Measurements from ENCODE around the gene GNAQ. TPM values are rescaled to one million over a fixed set of nuclear protein-coding genes. Genes with fewer than 3 reads are reported as not detected.

The GNAQ gene
- polyA plus RNA-seq, 1 of the 3 experiments (the other 2 are of a cell fraction): 20.9 TPM

DNA sequence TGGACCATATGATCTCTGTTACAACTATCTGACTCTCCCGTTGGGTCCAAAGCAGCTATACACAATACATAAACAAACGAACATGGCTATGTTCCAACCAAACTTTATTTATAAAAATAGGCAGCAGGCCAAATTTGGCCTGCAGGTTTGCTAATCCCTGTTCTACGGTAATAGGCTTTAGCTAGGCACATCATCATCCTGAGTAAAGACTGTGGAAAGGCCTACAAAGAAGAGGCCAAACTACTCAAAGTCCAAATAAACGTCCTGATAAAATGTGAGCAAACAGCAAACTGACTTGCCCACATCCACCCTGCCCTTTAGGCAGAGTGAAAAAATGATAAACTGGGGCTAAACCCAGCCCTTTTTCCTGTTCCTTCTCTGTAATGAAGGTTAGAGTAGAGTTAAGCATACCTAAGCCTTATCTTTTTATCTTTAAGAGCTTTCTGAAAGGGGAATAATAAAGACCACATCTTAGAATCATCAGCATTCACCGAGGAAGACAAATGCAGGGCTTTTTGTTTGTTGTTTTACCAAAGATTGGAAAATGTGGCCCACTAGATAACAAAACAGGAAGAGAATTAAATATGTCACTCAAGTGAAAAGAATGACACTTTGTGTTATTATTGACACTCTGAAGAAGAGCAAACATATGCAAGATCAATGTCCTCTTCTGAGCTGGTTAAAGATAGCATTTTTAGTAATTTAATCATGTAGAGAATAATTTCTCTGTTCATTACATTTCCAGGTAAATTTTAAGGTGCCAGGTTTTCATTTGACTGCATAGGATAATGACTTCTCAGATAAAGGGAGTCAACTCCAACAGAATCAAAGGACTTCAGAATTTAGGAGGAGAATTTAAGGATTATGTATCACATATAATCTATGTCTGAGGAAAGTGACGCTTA, 223.5 kb downstream of the GNAQ start:
- Histone ChIP-seq H3K4me1 (ENCODE audit: control insufficient read depth in 1 of 2, insufficient read depth in 2 of 2, low read depth in 1 of 2, low read length in 1 of 2) (peaks cover 15 to 27% of the 10 kb centered on the region in 2 experiments), H3K27ac (ENCODE audit: low read depth in 2 of 2, low read length in 1 of 2) (peak overlapping the region; percentile 16 to 41; a peak in 3 of 4 replicates), H4K20me1 (ENCODE audit: insufficient read depth) (no peaks in the 10 kb centered on the region), H3F3A (replicated peaks; ENCODE audit: insufficient read depth) (peaks cover 19% of the 10 kb centered on the region), H3K9ac (no peak overlapping the region), H3K79me2 (ENCODE audit: insufficient read depth) (peaks cover 27% of the 10 kb centered on the region; the same call in 1 of the 2 replicates), H3K36me3 (replicated peaks in 1 of 2; ENCODE audit: control insufficient read depth in 1 of 2, insufficient read depth in 2 of 2, low read length in 1 of 2) (peaks cover 22 to 29% of the 10 kb centered on the region in 2 experiments), H2AFZ (ENCODE audit: low read depth) (no peak overlapping the region), H3K9me2 (no peaks in the 10 kb centered on the region), H3K4me3 (ENCODE audit: low read depth in 2 of 2, low read length in 1 of 2) (no peak overlapping the region), H3K27me3 (ENCODE audit: insufficient read depth) (no peaks in the 10 kb centered on the region), H3K4me2 (no peak overlapping the region), H3K9me3 (no peaks in the 10 kb centered on the region)
- CTCF ChIA-PET: interaction anchor here (0.9 to 1.5 kb wide), 4 partner anchors 11 to 89 kb away, joined by 3 to 5 read pairs (median 3); no protein-coding TSS in a partner anchor
- 85% methylated on average over 6 of the region's 6 CpGs for WGBS (ENCODE audit: low lambda C conversion rate)
- POLR2A ChIA-PET: no interaction called here
- no peak for DNase-seq
- no peak for TF ChIP-seq NFIC (IDR thresholded peaks at IDR 0.05; ENCODE audit: borderline replicate concordance)
- no peak for TF ChIP-seq TCF12 (IDR thresholded peaks at IDR 0.05)
- TF ChIP-seq, protein P1, sequence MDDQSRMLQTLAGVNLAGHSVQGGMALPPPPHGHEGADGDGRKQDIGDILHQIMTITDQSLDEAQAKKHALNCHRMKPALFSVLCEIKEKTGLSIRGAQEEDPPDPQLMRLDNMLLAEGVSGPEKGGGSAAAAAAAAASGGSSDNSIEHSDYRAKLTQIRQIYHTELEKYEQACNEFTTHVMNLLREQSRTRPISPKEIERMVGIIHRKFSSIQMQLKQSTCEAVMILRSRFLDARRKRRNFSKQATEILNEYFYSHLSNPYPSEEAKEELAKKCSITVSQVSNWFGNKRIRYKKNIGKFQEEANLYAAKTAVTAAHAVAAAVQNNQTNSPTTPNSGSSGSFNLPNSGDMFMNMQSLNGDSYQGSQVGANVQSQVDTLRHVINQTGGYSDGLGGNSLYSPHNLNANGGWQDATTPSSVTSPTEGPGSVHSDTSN (IDR thresholded peaks at IDR 0.05): no peak

DNA sequence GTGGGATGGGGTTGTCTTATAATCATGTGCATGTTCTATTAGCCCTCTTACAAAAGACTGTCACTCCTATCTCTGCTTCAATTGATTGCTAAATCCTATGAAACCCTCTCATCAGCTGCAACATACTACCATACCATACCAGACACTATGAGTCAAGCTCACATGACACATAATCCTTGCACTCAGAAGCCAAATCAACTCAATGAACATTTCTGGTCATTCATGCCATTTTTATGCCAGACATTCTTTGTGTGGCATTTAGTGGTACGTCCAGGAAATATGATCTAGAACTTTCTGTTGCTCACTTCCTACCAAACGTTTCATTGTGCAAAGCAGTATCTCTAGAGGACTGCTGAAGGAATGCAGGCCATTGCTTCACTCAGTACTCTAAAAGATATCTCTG, 224.3 kb downstream of the GNAQ start:
- Histone ChIP-seq H3F3A (replicated peaks; ENCODE audit: insufficient read depth) (peaks cover 19% of the 10 kb centered on the region), H3K9me3 (no peaks in the 10 kb centered on the region), H3K9ac (no peak overlapping the region), H3K79me2 (ENCODE audit: insufficient read depth) (peaks cover 27% of the 10 kb centered on the region; the same call in 1 of the 2 replicates), H2AFZ (ENCODE audit: low read depth) (no peak overlapping the region), H3K27me3 (ENCODE audit: insufficient read depth) (no peaks in the 10 kb centered on the region), H3K27ac (ENCODE audit: low read depth in 2 of 2, low read length in 1 of 2) (peak overlapping the region; percentile 16 to 41; a peak in 3 of 4 replicates), H3K4me3 (ENCODE audit: low read depth in 2 of 2, low read length in 1 of 2) (no peak overlapping the region), H3K9me2 (no peaks in the 10 kb centered on the region), H4K20me1 (ENCODE audit: insufficient read depth) (no peaks in the 10 kb centered on the region), H3K4me1 (ENCODE audit: control insufficient read depth in 1 of 2, insufficient read depth in 2 of 2, low read depth in 1 of 2, low read length in 1 of 2) (peaks cover 21 to 29% of the 10 kb centered on the region in 2 experiments), H3K4me2 (no peak overlapping the region), H3K36me3 (replicated peaks in 1 of 2; ENCODE audit: control insufficient read depth in 1 of 2, insufficient read depth in 2 of 2, low read length in 1 of 2) (peaks cover 22 to 26% of the 10 kb centered on the region in 2 experiments)
- ChIA-PET POLR2A (no interaction called here), CTCF (interaction anchor here (1.1 to 1.8 kb wide), 3 partner anchors 34 to 350 kb away, joined by 3 to 6 read pairs (median 5); no protein-coding TSS in a partner anchor)
- no peak for DNase-seq
- TF ChIP-seq MEF2A (IDR thresholded peaks at IDR 0.05; ENCODE audit: borderline replicate concordance, low read depth): no peak
- no peak for TF ChIP-seq GABPA (IDR thresholded peaks at IDR 0.05; ENCODE audit: low read depth)
- no peak for TF ChIP-seq SIN3A (IDR thresholded peaks at IDR 0.05; ENCODE audit: borderline replicate concordance, low read depth, low read length)
- TF ChIP-seq, protein P2, sequence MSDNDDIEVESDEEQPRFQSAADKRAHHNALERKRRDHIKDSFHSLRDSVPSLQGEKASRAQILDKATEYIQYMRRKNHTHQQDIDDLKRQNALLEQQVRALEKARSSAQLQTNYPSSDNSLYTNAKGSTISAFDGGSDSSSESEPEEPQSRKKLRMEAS (IDR thresholded peaks at IDR 0.05; ENCODE audit: low read depth): peak; percentile 64
- peak; percentile 62; the same call in 1 of the 2 replicates for TF ChIP-seq FOSL2 (IDR thresholded peaks at IDR 0.05; ENCODE audit: borderline replicate concordance, low read depth)
- TF ChIP-seq, protein P3, sequence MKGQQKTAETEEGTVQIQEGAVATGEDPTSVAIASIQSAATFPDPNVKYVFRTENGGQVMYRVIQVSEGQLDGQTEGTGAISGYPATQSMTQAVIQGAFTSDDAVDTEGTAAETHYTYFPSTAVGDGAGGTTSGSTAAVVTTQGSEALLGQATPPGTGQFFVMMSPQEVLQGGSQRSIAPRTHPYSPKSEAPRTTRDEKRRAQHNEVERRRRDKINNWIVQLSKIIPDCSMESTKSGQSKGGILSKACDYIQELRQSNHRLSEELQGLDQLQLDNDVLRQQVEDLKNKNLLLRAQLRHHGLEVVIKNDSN (IDR thresholded peaks at IDR 0.05; ENCODE audit: borderline replicate concordance, low read depth): peak; percentile 66; the same call in 1 of the 2 replicates
- TF ChIP-seq, protein P4, sequence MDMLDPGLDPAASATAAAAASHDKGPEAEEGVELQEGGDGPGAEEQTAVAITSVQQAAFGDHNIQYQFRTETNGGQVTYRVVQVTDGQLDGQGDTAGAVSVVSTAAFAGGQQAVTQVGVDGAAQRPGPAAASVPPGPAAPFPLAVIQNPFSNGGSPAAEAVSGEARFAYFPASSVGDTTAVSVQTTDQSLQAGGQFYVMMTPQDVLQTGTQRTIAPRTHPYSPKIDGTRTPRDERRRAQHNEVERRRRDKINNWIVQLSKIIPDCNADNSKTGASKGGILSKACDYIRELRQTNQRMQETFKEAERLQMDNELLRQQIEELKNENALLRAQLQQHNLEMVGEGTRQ (IDR thresholded peaks at IDR 0.05; ENCODE audit: borderline replicate concordance, low read depth, low read length): no peak
- TF ChIP-seq TCF12 (IDR thresholded peaks at IDR 0.05): peak; percentile 55; the same call in 1 of the 2 replicates
- TF ChIP-seq, protein P1 (IDR thresholded peaks at IDR 0.05): peak; percentile 44; the same call in 1 of the 2 replicates
- peak; percentile 67; the same call in 1 of the 2 replicates for TF ChIP-seq POLR2AphosphoS5 (IDR thresholded peaks at IDR 0.05; ENCODE audit: low read depth, low read length)
- TF ChIP-seq JUND (IDR thresholded peaks at IDR 0.05): peak; percentile 58
- 0 out of 4 replicates have a peak, but pooled peaks of 1 of the 2 experiments have one; percentile 15 for TF ChIP-seq EP300 (IDR thresholded peaks at IDR 0.05; ENCODE audit: borderline replicate concordance in 1 of 2, low read depth in 1 of 2, low read length in 1 of 2)
- TF ChIP-seq, protein P5, sequence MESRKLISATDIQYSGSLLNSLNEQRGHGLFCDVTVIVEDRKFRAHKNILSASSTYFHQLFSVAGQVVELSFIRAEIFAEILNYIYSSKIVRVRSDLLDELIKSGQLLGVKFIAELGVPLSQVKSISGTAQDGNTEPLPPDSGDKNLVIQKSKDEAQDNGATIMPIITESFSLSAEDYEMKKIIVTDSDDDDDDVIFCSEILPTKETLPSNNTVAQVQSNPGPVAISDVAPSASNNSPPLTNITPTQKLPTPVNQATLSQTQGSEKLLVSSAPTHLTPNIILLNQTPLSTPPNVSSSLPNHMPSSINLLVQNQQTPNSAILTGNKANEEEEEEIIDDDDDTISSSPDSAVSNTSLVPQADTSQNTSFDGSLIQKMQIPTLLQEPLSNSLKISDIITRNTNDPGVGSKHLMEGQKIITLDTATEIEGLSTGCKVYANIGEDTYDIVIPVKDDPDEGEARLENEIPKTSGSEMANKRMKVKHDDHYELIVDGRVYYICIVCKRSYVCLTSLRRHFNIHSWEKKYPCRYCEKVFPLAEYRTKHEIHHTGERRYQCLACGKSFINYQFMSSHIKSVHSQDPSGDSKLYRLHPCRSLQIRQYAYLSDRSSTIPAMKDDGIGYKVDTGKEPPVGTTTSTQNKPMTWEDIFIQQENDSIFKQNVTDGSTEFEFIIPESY (IDR thresholded peaks at IDR 0.05; ENCODE audit: borderline replicate concordance, low read depth): 0 out of 2 replicates have a peak, but pooled peaks have one; percentile 12
- TF ChIP-seq NRF1 (IDR thresholded peaks at IDR 0.05; ENCODE audit: low read depth, low read length): no peak
- peak; percentile 53; the same call in 1 of the 2 replicates for TF ChIP-seq NFIC (IDR thresholded peaks at IDR 0.05; ENCODE audit: borderline replicate concordance)
- TF ChIP-seq TEAD4 (IDR thresholded peaks at IDR 0.05; ENCODE audit: borderline replicate concordance, insufficient read depth): peak; percentile 45; the same call in 1 of the 2 replicates
- 9% methylated on average over 2 of the region's 2 CpGs for WGBS (ENCODE audit: low lambda C conversion rate)

Measured in SK-N-SH (cell line).